Adipose tissue (tissue), 3 donors: Measurements from ENCODE around the gene TWF2. TPM values are rescaled to one million over a fixed set of nuclear protein-coding genes. Genes with fewer than 3 reads are reported as not detected.

Source experiments
- H3K27ac ChIP-seq: one replicate; pipeline ENCODE4 v1.5.1; 2013; ENCODE audit warnings: low read depth, low read length
- WGBS, 3 donors: extraction: QIAGEN DNeasy Blood & Tissue Kit; methylation state at CpG; one replicate each; pipeline ENCODE4 v1.1.7; 2013; 5-methylcytosine and 5-hydroxymethylcytosine counted together
- polyA plus RNA-seq, 3 donors: library from polyadenylated mRNA; stranded (reverse); fragments of 200-250 nt; gene quantifications; one replicate each; pipeline ENCODE4 v1.2.3, GENCODE V29; 2013
- donor health status: healthy with polysubstance abuse.
- donor health status: Bipolar disorder and iron deficiency.
- donor health status: healthy.

The TWF2 gene
- polyA plus RNA-seq, 3 donors, result 20.0 to 58.3 (median 51.4) TPM

DNA sequence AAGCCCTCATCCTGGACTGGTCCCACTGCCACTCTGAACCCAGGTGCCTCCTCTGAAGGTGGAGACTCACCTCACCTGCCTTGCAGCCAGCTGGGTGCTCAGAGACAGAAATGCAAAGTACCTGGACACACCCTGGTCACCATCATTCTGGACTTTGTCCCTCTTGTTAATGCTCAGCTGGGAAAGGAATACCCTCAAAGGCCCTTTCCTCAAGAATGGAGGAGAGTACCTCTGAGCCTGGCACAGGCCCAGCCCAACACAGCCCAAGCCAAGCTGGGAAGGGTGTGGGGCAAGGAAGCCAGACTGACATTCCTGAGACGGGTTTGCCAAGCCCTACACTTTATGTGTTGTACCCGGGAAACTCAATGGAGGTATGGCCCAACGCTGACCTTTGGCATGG lies 42.0 kb downstream of the TWF2 start:
- 55 to 74% (median 67%) methylated on average over 3 of the region's 3 CpGs for WGBS, 3 donors
- no peak overlapping the region for H3K27ac ChIP-seq

DNA sequence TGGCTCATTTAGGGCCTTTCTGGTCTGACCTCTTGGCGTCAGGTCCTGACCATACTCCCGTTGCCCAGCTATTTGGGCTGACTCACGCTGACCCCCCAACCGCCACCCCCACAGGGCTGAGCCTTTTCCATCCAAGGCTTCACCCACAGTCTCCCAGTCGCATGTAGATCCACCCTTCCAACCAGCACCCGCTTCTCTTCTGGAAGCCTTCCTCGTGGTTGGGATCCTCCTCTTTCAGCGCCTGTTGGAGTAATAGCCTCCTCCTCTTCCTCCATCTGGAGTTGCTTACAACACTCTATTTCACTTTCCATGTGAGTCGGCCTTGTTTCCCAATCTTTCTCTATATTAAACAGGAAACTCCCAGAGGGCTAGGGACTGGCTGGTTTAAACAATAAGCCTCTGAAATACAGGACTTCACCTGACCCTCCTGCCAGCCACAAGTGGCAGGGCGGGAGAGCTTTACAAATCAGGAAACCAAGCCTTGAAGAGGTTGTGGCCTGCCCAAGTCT lies 43.1 kb downstream of the TWF2 start:
- peak overlapping the region; percentile 7 for H3K27ac ChIP-seq
- WGBS, 3 donors, result 39 to 79% (median 45%) methylated on average over 10 of the region's 10 CpGs

DNA sequence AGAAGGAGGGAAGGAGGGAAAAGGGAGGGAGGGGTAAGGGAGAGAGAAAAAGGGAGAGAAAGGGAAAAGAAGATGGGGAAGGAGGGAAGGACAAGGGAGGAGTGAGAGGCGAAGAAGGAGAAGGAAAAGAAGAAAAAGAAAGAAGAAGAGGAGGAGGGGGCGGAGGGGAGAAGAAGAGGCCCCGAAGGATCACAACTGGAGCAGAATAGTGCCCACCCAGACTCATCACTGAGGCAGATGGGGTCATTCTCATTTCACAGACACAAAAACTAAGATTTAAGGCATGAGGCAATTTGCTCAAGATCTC lies 43.7 kb downstream of the TWF2 start:
- whole genome bisulfite sequencing, 3 donors, result 77 to 87% (median 79%) methylated on average over 3 of the region's 3 CpGs
- H3K27ac ChIP-seq, result no peak overlapping the region

DNA sequence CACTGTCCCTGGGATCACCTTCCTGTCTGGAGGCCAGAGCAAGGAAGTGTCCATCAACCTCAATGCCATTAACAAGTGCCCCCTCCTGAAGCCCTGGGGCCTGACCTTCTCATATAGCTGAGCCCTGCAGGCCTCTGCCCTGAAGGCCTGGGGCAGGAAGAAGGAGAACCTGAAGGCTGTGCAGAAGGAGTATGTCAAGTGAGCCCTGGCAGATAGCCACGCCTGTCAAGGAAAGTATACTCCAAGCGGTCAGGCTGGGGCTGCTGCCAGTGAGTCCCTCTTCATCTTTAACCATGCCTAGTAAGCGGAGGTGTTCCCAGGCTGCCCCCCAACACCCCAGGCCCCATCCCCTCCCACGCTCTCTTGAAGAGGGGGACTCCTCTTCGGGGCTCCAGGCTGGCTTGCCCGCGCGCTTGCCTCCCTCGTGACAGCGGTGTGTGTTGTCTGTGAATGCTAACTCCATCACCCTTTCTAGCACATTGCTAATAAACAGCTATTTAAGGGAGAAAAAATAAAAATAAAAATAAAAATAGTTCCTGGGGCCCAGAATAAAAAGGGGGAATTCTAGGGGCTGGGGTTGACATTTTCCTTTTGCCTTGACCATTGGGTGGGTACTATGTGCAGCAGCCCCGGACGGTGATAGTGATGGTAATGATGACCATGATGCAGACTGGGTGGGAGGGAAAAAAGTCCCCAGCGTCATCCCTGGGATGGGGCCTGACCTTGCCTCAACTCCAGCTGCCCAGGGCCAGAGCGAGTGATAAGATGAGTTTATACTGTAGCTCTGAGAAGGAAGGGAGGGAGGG lies 44.3 kb downstream of the TWF2 start:
- 75 to 81% (median 75%) methylated on average over 14 of the region's 14 CpGs for WGBS, 3 donors
- no peak overlapping the region for H3K27ac ChIP-seq

DNA sequence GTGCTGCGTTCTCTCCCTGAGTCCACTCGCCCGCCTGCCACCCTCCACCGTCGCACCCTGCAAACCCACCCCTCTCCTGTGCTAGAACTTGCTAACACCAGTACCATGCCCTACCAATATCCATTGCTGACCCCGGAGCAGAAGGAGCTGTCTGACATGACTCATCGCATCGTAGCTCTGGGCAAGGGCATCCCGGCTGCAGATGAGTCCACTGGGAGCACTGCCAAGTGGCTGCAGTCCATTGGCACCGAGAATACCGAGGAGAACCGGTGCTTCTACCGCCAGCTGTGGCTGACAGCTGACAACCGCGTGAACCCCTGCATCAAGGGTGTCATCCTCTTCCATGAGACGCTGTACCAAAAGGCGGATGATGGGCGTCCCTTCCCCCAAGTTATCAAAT lies 45.9 kb downstream of the TWF2 start:
- 77 to 80% (median 79%) methylated on average over 18 of the region's 18 CpGs for WGBS, 3 donors
- no peak overlapping the region for H3K27ac ChIP-seq

DNA sequence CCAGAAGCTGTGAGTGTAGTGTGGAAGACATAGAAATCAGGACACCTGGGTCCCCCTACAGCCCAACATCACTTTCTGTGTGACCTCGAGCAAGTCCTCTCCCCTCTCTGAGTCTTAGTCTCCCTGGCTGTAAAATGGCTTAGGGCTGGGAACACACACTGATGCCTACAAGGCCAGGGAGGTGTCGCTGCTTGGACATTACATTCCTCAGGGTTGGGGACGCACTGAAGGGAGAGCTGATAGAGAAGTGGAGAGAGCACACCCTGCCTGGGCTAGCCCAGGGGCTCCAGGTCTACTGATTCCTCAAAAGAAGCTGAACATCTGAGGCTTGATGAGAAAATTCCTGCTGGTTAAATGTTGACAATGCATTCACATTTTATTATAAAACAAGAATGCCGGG lies 47.3 kb downstream of the TWF2 start:
- no peak overlapping the region for H3K27ac ChIP-seq

DNA sequence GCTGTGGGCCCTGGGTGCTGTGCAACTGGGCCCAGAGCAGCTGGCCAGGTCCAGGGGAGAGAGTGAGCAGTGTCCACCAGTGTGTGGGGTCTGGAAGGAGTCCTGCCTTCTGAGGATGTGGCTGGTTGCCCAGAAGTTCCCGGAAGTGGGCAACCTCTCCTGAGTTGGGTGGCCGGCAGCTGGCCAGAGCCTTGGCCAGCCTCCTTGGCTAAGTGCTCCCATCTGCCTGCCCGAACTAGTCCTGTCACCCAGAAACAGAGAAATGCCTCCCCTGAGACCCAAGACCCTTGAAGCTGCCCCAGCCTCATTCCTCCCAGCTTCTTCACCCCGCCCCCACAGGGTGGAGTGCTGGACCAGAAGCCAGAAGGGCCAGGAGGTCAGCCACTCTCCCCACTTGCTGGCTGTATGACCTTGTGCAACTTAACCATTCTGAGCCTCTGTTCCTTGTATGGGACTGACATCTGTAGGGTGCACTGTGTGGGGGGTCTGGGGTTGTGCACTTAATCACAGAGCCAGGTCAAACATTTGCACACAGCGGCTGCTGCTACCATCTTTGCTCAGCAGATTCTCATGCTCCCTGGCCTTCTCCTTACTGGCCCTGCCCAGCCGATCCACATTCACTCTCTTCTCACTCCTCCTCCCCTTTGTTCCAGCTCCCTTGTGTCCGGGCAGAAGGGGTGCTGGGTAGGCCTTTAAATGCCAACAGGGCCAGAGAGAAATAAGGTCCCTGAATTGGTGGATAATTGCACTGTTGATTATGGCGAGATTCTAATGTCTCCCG lies 48.5 kb downstream of the TWF2 start:
- WGBS, 3 donors, result 48 to 64% (median 54%) methylated on average over 8 to 9 of the region's 9 CpGs
- no peak overlapping the region for H3K27ac ChIP-seq

More for the DNA sequence above, 47.3 kb downstream of the TWF2 start:
- WGBS, 3 donors, result 84 to 93% (median 93%) methylated on average over 4 of the region's 4 CpGs

DNA sequence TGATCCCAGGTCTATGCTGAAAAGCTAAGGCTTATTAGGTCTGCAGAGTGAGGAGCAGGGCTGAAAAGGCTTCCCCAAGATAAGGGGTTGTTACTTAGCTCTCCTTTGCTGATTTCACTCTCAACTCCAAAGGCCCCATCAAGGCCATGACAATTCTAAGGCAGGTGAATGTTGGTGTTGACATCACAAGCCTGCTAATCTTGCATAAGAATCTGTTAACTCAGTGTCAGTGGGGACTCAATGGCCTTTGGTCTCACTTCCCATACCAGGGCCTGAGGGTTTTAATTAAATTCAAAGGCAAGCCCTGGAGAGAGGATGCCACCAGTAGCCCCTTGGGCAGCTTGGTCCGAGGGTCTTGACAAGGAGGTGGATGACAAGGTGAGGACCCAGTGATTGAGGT lies 50.4 kb downstream of the TWF2 start:
- H3K27ac ChIP-seq, result no peak overlapping the region
- WGBS, 3 donors, result 85 to 100% (median 95%) methylated on average over 1 of the region's 1 CpG

DNA sequence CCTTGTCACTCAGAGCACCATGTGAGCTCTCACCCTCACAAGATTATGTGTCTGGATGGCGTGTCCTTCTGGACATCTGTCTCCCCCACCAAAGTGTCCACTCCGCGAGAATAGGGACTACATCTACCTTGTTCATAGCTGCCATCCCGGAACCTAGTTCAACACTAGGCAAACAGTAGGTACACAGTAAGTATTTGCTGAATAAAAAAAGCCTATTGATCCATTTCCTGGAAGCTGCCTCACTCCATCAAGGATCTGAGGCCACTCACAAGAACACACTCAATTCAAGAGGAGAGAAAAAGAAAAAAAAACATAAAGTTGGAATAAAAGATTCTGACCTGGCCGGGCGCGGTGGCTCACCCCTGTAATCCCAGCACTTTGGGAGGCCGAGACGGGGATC lies 52.2 kb downstream of the TWF2 start:
- WGBS, 3 donors, result 91 to 97% (median 96%) methylated on average over 9 of the region's 9 CpGs
- H3K27ac ChIP-seq, result no peak overlapping the region

DNA sequence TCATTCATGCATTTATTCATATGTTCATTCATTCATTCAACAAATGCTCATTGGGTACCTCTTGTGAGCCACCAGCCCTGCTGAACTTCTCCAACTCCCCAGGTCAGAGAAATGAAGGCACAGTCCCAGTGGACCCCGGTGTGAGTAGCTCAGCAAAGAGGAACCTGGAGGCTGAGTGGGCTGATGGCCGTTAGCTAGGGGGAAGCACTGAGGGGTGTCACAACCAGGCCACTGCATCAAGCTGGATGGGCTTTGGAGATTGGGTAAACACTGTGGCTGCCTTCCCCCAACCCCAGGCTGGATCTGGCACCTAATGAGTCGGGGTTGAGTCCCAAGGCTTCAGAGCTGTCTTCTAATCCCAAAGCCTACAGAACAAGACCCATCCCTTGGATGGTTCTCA lies 53.1 kb downstream of the TWF2 start:
- no peak overlapping the region for H3K27ac ChIP-seq
- 54 to 93% (median 81%) methylated on average over 3 of the region's 3 CpGs for WGBS, 3 donors

DNA sequence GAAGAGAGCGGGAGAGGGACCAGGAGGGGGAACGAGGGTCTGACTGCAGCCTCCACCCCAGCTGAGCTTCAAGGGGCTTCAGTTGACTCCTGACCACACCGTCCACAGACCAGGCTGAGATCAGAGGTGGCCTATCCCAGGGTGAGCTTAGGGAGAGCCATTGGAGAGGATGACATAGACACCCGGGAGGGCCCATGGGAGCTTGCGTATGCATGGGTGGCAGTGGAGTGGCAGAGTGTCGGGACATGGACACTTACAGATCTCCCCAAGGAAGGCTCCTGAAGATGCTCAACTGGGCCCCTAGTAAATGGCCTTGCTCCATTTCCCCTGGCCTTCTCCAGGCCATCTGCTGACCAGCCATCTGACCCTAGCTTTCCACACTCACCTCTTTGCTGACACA lies 53.6 kb downstream of the TWF2 start:
- 76 to 97% (median 85%) methylated on average over 6 of the region's 6 CpGs for WGBS, 3 donors

DNA sequence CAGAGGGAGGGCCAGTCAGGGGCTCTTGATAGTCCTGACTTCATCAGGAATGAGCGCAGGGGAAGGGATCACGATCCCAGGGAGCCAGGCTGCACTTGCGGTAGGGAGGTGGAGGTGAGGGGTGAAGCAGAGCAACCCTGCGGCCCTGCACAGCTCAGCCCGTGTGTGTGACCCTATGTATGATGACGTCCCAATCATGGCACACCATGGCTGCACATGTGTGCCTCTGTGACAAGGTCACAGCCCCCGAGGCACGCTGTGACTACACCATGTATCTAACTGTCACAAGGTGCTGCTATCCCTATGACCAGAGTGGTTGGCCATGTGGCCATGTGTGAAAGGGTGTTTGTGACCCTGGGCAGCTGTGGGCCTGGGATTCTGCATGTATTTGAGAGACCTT lies 54.3 kb downstream of the TWF2 start:
- H3K27ac ChIP-seq, result no peak overlapping the region
- WGBS, 3 donors, result 89 to 93% (median 90%) methylated on average over 8 of the region's 8 CpGs

More for the DNA sequence above, 53.6 kb downstream of the TWF2 start:
- H3K27ac ChIP-seq, result no peak overlapping the region

DNA sequence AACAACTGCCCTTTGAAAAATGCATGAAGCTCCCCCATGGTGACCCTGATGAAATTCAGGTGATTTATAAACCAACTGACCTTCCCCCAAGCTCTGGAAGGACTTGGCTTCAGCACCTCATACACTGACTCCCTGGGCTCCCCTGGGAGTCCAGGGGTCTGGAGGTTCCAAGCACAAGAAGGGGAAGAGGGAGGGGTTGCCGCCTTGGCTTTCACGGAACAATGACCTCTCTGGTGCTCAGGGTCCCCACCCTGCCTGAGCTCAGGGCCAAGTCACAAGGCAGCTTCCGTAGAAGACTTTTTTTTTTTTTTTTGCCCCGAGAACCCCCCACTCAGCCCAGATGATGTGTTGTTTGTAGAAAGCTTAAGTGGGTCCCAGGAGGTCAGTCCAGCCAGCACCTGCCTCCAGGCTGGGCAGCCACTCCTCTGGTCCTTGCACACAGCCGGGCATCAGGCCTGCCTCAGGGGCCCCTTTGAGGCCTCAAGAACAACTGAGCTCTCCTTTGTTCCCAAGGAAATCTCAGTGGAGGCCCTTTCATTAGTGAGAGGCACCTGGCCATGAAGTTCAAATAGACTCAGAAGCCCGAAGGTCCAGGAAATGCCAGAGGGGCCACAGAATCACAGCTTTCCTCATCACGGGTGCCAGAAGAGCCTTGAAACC lies 55.0 kb downstream of the TWF2 start:
- 63 to 88% (median 64%) methylated on average over 7 of the region's 7 CpGs for WGBS, 3 donors
- no peak overlapping the region for H3K27ac ChIP-seq

DNA sequence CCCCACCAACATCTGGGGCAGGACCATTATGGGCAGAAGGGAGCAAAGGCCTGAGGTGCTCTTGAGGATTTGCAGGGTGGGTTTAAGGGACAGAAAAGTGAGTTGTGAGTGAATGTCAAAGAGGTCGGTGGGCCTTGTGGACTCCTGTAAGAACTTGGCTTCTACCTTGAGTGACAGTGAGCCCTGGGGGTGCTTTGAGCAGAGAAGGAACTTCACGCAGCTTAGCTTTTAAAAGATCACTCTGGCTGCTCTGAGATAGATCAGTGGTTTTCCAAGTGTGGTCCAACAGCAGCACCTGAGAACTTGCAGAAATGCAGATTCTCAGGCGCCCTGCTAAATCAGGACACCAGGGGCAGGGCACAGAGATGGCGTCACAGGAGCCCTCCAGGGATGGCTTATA lies 56.3 kb downstream of the TWF2 start:
- 85 to 92% (median 89%) methylated on average over 4 of the region's 4 CpGs for WGBS, 3 donors
- no peak overlapping the region for H3K27ac ChIP-seq

DNA sequence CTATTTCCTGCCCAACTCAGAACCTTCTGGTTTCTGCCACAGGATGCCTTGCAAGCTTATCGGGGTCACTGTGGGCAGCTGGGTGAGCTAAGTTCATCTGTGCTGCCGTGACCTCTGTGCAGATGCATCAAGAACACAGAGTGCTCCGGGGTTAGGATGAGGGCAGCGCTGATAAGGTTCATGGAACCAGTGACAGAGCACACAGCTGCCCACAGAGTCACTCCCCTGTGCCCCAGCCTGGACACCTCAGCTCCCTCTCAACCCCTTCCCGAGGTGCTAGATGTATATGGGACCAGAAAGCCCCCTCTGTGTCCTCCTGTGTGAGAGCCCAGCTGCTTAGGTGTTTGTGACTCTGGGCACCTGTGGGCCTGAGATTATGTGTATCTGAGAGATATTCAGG lies 56.8 kb downstream of the TWF2 start:
- no peak overlapping the region for H3K27ac ChIP-seq
- WGBS, 3 donors, result 75 to 85% (median 76%) methylated on average over 5 of the region's 5 CpGs

DNA sequence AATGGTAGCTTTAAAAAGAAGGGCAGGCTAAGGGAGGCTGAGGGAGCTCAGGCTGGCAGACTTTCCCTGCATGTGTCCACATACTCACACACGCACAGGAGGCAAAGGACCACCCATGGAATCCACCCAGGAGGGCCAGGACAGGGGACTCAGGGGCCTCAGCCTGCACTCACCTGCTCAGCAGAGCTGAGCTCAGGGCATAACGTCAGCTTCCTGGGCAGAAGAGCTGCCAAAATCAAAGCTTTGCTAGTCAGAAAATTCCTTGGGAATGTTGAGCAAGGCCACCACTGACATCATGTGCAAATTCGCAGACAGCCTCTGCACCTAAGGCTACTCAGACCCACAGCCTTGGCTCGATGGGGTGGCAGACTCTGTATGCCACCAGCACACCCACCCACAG lies 57.4 kb downstream of the TWF2 start:
- 63 to 72% (median 66%) methylated on average over 4 of the region's 4 CpGs for WGBS, 3 donors
- no peak overlapping the region for H3K27ac ChIP-seq
